ENCODE results near the gene HNRNPUL2. TPM values are rescaled to one million over a fixed set of nuclear protein-coding genes. Genes with fewer than 3 reads are reported as not detected.

HNRNPUL2 gene
- total and polyA plus RNA-seq, 9 of the 15 experiments (the other 6 are each of a cell fraction or from before 2014, with no cell fraction given) = 0.89 to 44.3 (median 15.2) TPM

GRCh38 chr11:62728171-62728988, 1.1 kb upstream of the HNRNPUL2 start, which contains the start of gene TTC9C (continued):
- TF ChIP-seq, protein P1, sequence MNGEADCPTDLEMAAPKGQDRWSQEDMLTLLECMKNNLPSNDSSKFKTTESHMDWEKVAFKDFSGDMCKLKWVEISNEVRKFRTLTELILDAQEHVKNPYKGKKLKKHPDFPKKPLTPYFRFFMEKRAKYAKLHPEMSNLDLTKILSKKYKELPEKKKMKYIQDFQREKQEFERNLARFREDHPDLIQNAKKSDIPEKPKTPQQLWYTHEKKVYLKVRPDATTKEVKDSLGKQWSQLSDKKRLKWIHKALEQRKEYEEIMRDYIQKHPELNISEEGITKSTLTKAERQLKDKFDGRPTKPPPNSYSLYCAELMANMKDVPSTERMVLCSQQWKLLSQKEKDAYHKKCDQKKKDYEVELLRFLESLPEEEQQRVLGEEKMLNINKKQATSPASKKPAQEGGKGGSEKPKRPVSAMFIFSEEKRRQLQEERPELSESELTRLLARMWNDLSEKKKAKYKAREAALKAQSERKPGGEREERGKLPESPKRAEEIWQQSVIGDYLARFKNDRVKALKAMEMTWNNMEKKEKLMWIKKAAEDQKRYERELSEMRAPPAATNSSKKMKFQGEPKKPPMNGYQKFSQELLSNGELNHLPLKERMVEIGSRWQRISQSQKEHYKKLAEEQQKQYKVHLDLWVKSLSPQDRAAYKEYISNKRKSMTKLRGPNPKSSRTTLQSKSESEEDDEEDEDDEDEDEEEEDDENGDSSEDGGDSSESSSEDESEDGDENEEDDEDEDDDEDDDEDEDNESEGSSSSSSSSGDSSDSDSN (IDR thresholded peaks at IDR 0.05; ENCODE audit: borderline replicate concordance in 1 of 2, low read depth in 2 of 2, low read length in 2 of 2) = 0 out of 4 replicates have a peak, but pooled peaks of 1 of the 2 experiments have one; percentile 66
- TF ChIP-seq XRCC5 (IDR thresholded peaks at IDR 0.05; ENCODE audit: low read depth, low read length) (peak; percentile 8; the same call in 1 of the 2 replicates), RB1 (IDR thresholded peaks at IDR 0.05; ENCODE audit: low read depth) (peak; percentile 35; the same call in 1 of the 2 replicates), POLR2B (IDR thresholded peaks at IDR 0.05; ENCODE audit: low read depth, partially characterized antibody) (peak; percentile 72), NKRF (IDR thresholded peaks at IDR 0.05; ENCODE audit: borderline replicate concordance) (peak; percentile 86), FOXA3 (CRISPR knock-in tag; conservative IDR thresholded peaks at IDR 0.05 in 1 of 2, IDR thresholded peaks at IDR 0.05 in 1 of 2) (peak in 1 of 2 experiments; percentile 48; a peak in 1 of 4 replicates), ERF (CRISPR knock-in tag; IDR thresholded peaks at IDR 0.05) (0 out of 2 replicates have a peak, but pooled peaks have one; percentile 79)
- TF ChIP-seq, protein P2, sequence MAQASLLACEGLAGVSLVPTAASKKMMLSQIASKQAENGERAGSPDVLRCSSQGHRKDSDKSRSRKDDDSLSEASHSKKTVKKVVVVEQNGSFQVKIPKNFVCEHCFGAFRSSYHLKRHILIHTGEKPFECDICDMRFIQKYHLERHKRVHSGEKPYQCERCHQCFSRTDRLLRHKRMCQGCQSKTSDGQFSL (CRISPR knock-in tag; IDR thresholded peaks at IDR 0.05) = peak; percentile 83
- TF ChIP-seq, protein P2 (tag; IDR thresholded peaks at IDR 0.05) = peak in 1 of 2 experiments; percentile 78; a peak in 2 of 4 replicates
- TF ChIP-seq, protein P3, sequence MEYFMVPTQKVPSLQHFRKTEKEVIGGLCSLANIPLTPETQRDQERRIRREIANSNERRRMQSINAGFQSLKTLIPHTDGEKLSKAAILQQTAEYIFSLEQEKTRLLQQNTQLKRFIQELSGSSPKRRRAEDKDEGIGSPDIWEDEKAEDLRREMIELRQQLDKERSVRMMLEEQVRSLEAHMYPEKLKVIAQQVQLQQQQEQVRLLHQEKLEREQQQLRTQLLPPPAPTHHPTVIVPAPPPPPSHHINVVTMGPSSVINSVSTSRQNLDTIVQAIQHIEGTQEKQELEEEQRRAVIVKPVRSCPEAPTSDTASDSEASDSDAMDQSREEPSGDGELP (CRISPR knock-in tag; IDR thresholded peaks at IDR 0.05; ENCODE audit: borderline replicate concordance) = peak; percentile 59
- TF ChIP-seq, protein P4, sequence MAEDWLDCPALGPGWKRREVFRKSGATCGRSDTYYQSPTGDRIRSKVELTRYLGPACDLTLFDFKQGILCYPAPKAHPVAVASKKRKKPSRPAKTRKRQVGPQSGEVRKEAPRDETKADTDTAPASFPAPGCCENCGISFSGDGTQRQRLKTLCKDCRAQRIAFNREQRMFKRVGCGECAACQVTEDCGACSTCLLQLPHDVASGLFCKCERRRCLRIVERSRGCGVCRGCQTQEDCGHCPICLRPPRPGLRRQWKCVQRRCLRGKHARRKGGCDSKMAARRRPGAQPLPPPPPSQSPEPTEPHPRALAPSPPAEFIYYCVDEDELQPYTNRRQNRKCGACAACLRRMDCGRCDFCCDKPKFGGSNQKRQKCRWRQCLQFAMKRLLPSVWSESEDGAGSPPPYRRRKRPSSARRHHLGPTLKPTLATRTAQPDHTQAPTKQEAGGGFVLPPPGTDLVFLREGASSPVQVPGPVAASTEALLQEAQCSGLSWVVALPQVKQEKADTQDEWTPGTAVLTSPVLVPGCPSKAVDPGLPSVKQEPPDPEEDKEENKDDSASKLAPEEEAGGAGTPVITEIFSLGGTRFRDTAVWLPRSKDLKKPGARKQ (CRISPR knock-in tag; IDR thresholded peaks at IDR 0.05) = no peak
